Tibial nerve (tissue), 4 donors: ENCODE data around the gene B9D2. TPM values are rescaled to one million over a fixed set of nuclear protein-coding genes. Genes with fewer than 3 reads are reported as not detected.

Source experiments
- DNase-seq, 2 donors: peaks; one replicate each; pipeline ENCODE4 v3.0.0-alpha.2; 2019; ENCODE audit warnings: low spot score in 2 of 2
- H3K27ac ChIP-seq, 4 donors: fragments of 200-600 bp; sonication (generic) in 3 of 4; one replicate each; pipeline ENCODE4 v1.5.1; 2017 to 2019; ENCODE audit warnings: mild to moderate bottlenecking in 1 of 4
- H3K27me3 ChIP-seq, 2 donors: fragments of 200-600 bp; sonication (generic) in 1 of 2; one replicate each; pipeline versions ENCODE4 v1.5.1 to v1.6.0; 2017 to 2019
- H3K36me3 ChIP-seq, 3 donors: fragments of 200-600 bp; sonication (generic); one replicate each; pipeline ENCODE4 v1.5.1; 2018 to 2019
- H3K4me1 ChIP-seq, 4 donors: fragments of 200-600 bp; sonication (generic) in 3 of 4; one replicate each; pipeline ENCODE4 v1.5.1; 2017 to 2019
- H3K4me3 ChIP-seq, 4 donors: fragments of 200-600 bp; sonication (generic) in 3 of 4; one replicate each; pipeline ENCODE4 v1.5.1; 2017 to 2019; ENCODE audit warnings: mild to moderate bottlenecking in 1 of 4, moderate library complexity in 1 of 4
- H3K9me3 ChIP-seq, 4 donors: fragments of 200-600 bp; sonication (generic) in 3 of 4; one replicate each; pipeline ENCODE4 v1.5.1; 2017 to 2019
- CTCF ChIP-seq, 5 experiments: fragments of 200-600 bp in 3 of 5; fragments of 450-650 bp in 2 of 5; sonication (generic) in 3 of 5; IDR thresholded peaks; one replicate each; pipeline ENCODE4 v1.5.1; 2016 to 2019; ENCODE audit warnings: antibody characterized with exemption in 5 of 5, mild to moderate bottlenecking in 3 of 5, moderate library complexity in 2 of 5
- EP300 ChIP-seq, 2 donors: sonication (generic); formaldehyde crosslinking; IDR thresholded peaks; one replicate each; pipeline ENCODE4 v1.6.1; 2017; ENCODE audit warnings: antibody characterized with exemption in 2 of 2, mild to moderate bottlenecking in 1 of 2
- POLR2A ChIP-seq, 2 donors: fragments of 450-650 bp; IDR thresholded peaks; one replicate each; pipeline ENCODE4 v1.6.1; 2017; ENCODE audit warnings: antibody characterized with exemption in 2 of 2, mild to moderate bottlenecking in 2 of 2, moderate library complexity in 2 of 2
- WGBS, 2 donors: methylation state at CpG; one replicate each; pipeline ENCODE4 v1.1.5; 2018; 5-methylcytosine and 5-hydroxymethylcytosine counted together
- total RNA-seq, 4 donors: library from RNA; depleted of rRNA; stranded (reverse); fragments of >200 nt; gene quantifications; one replicate each; pipeline ENCODE4 v1.1.0, GENCODE V29; 2016

B9D2 gene
- total RNA-seq, 4 donors from 2014 or later: 0.87 to 8.2 (median 3.6) TPM

GRCh38 chr19:41307954-41308449, 55.9 kb downstream of the B9D2 start:
- TF ChIP-seq EP300 (IDR thresholded peaks at IDR 0.05) (no peak), CTCF (IDR thresholded peaks at IDR 0.05) (no peak), POLR2A (IDR thresholded peaks at IDR 0.05) (no peak)
- no peak for DNase-seq
- 24 to 35% methylated on average over 4 of the region's 4 CpGs for WGBS, 2 donors
- Histone ChIP-seq H3K27ac (peak overlapping the region; percentile 93 to 99 (median 96)), H3K9me3 (no peaks in the 10 kb centered on the region), H3K4me3 (no peak overlapping the region), H3K27me3 (no peaks in the 10 kb centered on the region), H3K4me1 (peaks cover 0 to 51% (median 27%) of the 10 kb centered on the region in 4 donors), H3K36me3 (peaks cover 10 to 50% (median 34%) of the 10 kb centered on the region in 3 donors)

- peaks cover 10 to 50% (median 34%) of the 10 kb centered on the region in 3 donors for H3K36me3 ChIP-seq
- 57 to 58% methylated on average over 8 of the region's 8 CpGs for WGBS, 2 donors
Observed at GRCh38 chr19:41307090-41307875, 56.7 kb downstream of the B9D2 start.

GRCh38 chr19:41305927-41306793, 57.8 kb downstream of the B9D2 start:
- Histone ChIP-seq H3K9me3 (no peaks in the 10 kb centered on the region), H3K27ac (peak overlapping the region in 3 of 4 donors; percentile 41 to 64 (median 54)), H3K27me3 (no peaks in the 10 kb centered on the region), H3K4me1 (peaks cover 0 to 33% (median 20%) of the 10 kb centered on the region in 4 donors), H3K36me3 (peaks cover 10 to 58% (median 34%) of the 10 kb centered on the region in 3 donors), H3K4me3 (no peak overlapping the region)
- WGBS, 2 donors: 44 to 53% methylated on average over 8 to 10 of the region's 13 CpGs
- TF ChIP-seq CTCF (IDR thresholded peaks at IDR 0.05) (no peak), POLR2A (IDR thresholded peaks at IDR 0.05) (no peak), EP300 (IDR thresholded peaks at IDR 0.05) (no peak)
- DNase-seq: no peak

More at GRCh38 chr19:41307090-41307875, 56.7 kb downstream of the B9D2 start:
- no peak for DNase-seq
- H3K27me3 ChIP-seq: no peaks in the 10 kb centered on the region
- H3K4me3 ChIP-seq: no peak overlapping the region
- TF ChIP-seq CTCF (IDR thresholded peaks at IDR 0.05): no peak
- no peak for TF ChIP-seq EP300 (IDR thresholded peaks at IDR 0.05)
- TF ChIP-seq POLR2A (IDR thresholded peaks at IDR 0.05): no peak
- H3K9me3 ChIP-seq: no peaks in the 10 kb centered on the region
- H3K27ac ChIP-seq: peak overlapping the region in 3 of 4 donors; percentile 93 to 99 (median 96)
- peaks cover 0 to 44% (median 27%) of the 10 kb centered on the region in 4 donors for H3K4me1 ChIP-seq

GRCh38 chr19:41304706-41305483, 59.1 kb downstream of the B9D2 start:
- 78 to 87% methylated on average over 4 of the region's 4 CpGs for WGBS, 2 donors
- peaks cover 10 to 70% (median 34%) of the 10 kb centered on the region in 3 donors for H3K36me3 ChIP-seq
- no peaks in the 10 kb centered on the region for H3K27me3 ChIP-seq
- H3K4me3 ChIP-seq: no peak overlapping the region
- peak overlapping the region in 1 of 4 donors; percentile 1 for H3K27ac ChIP-seq
- TF ChIP-seq POLR2A (IDR thresholded peaks at IDR 0.05) (no peak), EP300 (IDR thresholded peaks at IDR 0.05) (no peak), CTCF (IDR thresholded peaks at IDR 0.05) (no peak)
- H3K4me1 ChIP-seq: peaks cover 0 to 32% (median 18%) of the 10 kb centered on the region in 4 donors
- H3K9me3 ChIP-seq: no peaks in the 10 kb centered on the region
- DNase-seq: no peak

Other genes with a start within 250 kb of the B9D2 start
- not detected for gene CYP2F1, start 249.7 kb downstream of the B9D2 start, total RNA-seq
- 1 to 10 TPM in 1 of 4 donors, under 1 TPM in 3; 0.42 to 1.4 (median 0.63) TPM for gene CYP2S1, start 170.9 kb downstream of the B9D2 start, total RNA-seq
- 100 to 1,000 TPM in 1 of 4 donors, 10 to 100 TPM in 3; 72.0 to 110 (median 88.5) TPM for gene AXL, start 144.9 kb downstream of the B9D2 start, total RNA-seq
- 100 to 1,000 TPM; 136 to 163 (median 146) TPM for gene HNRNPUL1, start 99.8 kb downstream of the B9D2 start, total RNA-seq
- 10 to 100 TPM; 12.9 to 21.3 (median 15.0) TPM for gene CCDC97, start 54.0 kb downstream of the B9D2 start, total RNA-seq
- gene TGFB1, start 10.2 kb downstream of the B9D2 start, total RNA-seq: 10 to 100 TPM; 14.6 to 31.8 (median 23.9) TPM
- gene TMEM91, start 12.4 kb upstream of the B9D2 start, total RNA-seq: 10 to 100 TPM; 20.3 to 50.8 (median 31.5) TPM
- 10 to 100 TPM; 14.0 to 21.3 (median 19.8) TPM for gene EXOSC5, start 33.2 kb upstream of the B9D2 start, total RNA-seq
- gene BCKDHA, start 33.7 kb upstream of the B9D2 start, total RNA-seq: 10 to 100 TPM; 48.6 to 61.4 (median 54.2) TPM
- 1 to 10 TPM; 3.8 to 9.0 (median 5.7) TPM for gene B3GNT8, start 63.2 kb upstream of the B9D2 start, total RNA-seq
- 10 to 100 TPM; 28.8 to 38.7 (median 35.7) TPM for gene DMAC2, start 75.8 kb upstream of the B9D2 start, total RNA-seq
- gene ERICH4, start 79.0 kb upstream of the B9D2 start, total RNA-seq: not detected
- 1 to 10 TPM in 1 of 4 donors, under 1 TPM in 2, not detected in 1; 0.60 to 2.2 (median 0.87) TPM for gene CEACAM21, start 212.0 kb upstream of the B9D2 start, total RNA-seq